Natural killer cell (primary cell): ENCODE results near the gene OR1I1. TPM values are rescaled to one million over a fixed set of nuclear protein-coding genes. Genes with fewer than 3 reads are reported as not detected.

Experiments used
- ATAC-seq, 3 donors: fragments of 150-1000 bp in 2 of 3; fragments of 200-7000 bp in 1 of 3; cut with Tn5 transposase; 1 replicate in 1 of 3; 2 replicates in 2 of 3; pipeline ENCODE4 v1.10.0; 2021; ENCODE audit warnings: mild to moderate bottlenecking in 2 of 3, moderate library complexity in 2 of 3
- DNase-seq, 2 donors: peaks; one replicate each; pipeline versions ENCODE4 v3.0.0 to v3.0.0-alpha.2; 2013 to 2021; ENCODE audit warnings: mixed read lengths in 1 of 2
- H3K27ac ChIP-seq: one replicate; pipeline ENCODE4 v1.5.1; 2013; ENCODE audit warnings: mild to moderate bottlenecking, low read length
- H3K27me3 ChIP-seq: one replicate; pipeline ENCODE4 v1.6.1; 2013; ENCODE audit warnings: low read length; ENCODE audit not compliant: control insufficient read depth, insufficient read depth
- H3K36me3 ChIP-seq: one replicate; pipeline ENCODE4 v1.6.1; 2013; ENCODE audit warnings: low read length; ENCODE audit not compliant: control insufficient read depth, insufficient read depth
- H3K4me1 ChIP-seq: one replicate; pipeline ENCODE4 v1.6.1; 2013; ENCODE audit warnings: low read length; ENCODE audit not compliant: control insufficient read depth, insufficient read depth
- H3K4me3 ChIP-seq: one replicate; pipeline ENCODE4 v1.5.1; 2013; ENCODE audit warnings: low read length
- H3K9me3 ChIP-seq: one replicate; pipeline ENCODE4 v1.6.1; 2013; ENCODE audit warnings: low read length; ENCODE audit not compliant: control insufficient read depth, insufficient read depth
- H3K27ac Mint-ChIP-seq, 2 donors: one replicate each; pipeline ENCODE4 v1.8.0; 2022; ENCODE audit warnings: mild to moderate bottlenecking in 2 of 2, mixed read lengths in 2 of 2, moderate library complexity in 1 of 2
- H3K27me3 Mint-ChIP-seq, 2 donors: one replicate each; pipeline ENCODE4 v1.8.0; 2022; ENCODE audit warnings: low read depth in 2 of 2, mixed read lengths in 2 of 2
- H3K36me3 Mint-ChIP-seq: one replicate; pipeline ENCODE4 v1.8.0; 2022; ENCODE audit warnings: mixed read lengths
- H3K4me1 Mint-ChIP-seq, 2 donors: one replicate each; pipeline ENCODE4 v1.8.0; 2022; ENCODE audit warnings: mixed read lengths in 2 of 2
- H3K4me3 Mint-ChIP-seq: one replicate; pipeline ENCODE4 v1.8.0; 2022; ENCODE audit warnings: mild to moderate bottlenecking, moderate library complexity, mixed read lengths
- H3K9me3 Mint-ChIP-seq, 2 donors: one replicate each; pipeline ENCODE4 v1.8.0; 2022; ENCODE audit warnings: mixed read lengths in 2 of 2
- WGBS: methylation state at CpG from one replicate; pipeline ENCODE4 v1.1.7; 2013; ENCODE audit warnings: missing lambda C conversion rate; ENCODE audit not compliant: insufficient coverage; 5-methylcytosine and 5-hydroxymethylcytosine counted together
- intact Hi-C: fragments of 100-400 bp; cut with micrococcal nuclease; formaldehyde crosslinking; loops from one replicate; pipeline ENCODE4 v1.14.2; 2022
- total RNA-seq, 4 donors: library from RNA; stranded (reverse); fragments of 120-200 nt in 1 of 4; gene quantifications; one replicate each; pipeline versions ENCODE4 v1.2.3 to v1.2.4, GENCODE V29; 2013 to 2022
- TF ChIP-seq, protein P1 (sequence below): fragments of 200-600 bp; IDR thresholded peaks from one replicate; pipeline ENCODE4 v1.8.0; 2022; ENCODE audit warnings: antibody characterized with exemption

Gene OR1I1
- total RNA-seq, 3 donors from 2014 or later (not counting 1 experiment from before 2014, with no cell fraction given) = not detected

DNA sequence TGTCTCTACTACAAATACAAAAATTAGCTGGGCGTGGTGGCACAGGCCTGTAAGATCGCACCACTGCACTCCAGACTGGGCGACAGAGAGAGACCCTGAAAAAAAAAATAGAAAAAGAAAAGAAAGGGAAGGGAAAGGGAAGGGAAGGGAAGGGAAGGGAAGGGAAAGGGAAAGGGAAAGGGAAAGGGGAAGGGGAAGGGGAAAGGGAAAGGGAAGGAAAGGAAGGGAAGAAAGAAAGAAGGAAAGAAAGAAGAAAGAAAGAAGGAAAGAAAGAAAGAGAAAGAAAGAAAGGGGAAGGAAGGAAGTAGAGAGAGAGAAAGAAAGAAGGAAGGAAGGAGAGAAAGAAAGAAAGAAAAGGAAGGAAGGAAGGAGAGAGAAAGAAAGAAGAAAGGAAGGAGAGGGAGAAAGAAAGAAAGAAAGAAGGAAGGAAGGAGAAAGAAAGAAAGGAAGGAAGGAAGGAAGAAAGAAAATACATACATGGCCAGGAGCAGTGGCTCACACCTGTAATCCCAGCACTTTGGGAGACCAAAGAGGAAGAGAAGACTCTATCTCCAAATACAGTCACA, 17.1 kb downstream of the OR1I1 start:
- Histone ChIP-seq H3K4me3 (no peak overlapping the region), H3K4me1 (no peaks in the 10 kb centered on the region), H3K27ac (no peak overlapping the region), H3K27me3 (no peaks in the 10 kb centered on the region), H3K9me3 (peaks cover 10% of the 10 kb centered on the region), H3K36me3 (no peaks in the 10 kb centered on the region)
- Mint-ChIP-seq H3K27ac (no peak overlapping the region), H3K36me3 (peaks cover 10% of the 10 kb centered on the region), H3K4me3 (no peak overlapping the region), H3K9me3 (peaks cover 4 to 5% of the 10 kb centered on the region in 2 donors), H3K4me1 (no peaks in the 10 kb centered on the region), H3K27me3 (peaks cover 7 to 10% of the 10 kb centered on the region in 2 donors)
- ATAC-seq = no peak
- TF ChIP-seq, protein P1, sequence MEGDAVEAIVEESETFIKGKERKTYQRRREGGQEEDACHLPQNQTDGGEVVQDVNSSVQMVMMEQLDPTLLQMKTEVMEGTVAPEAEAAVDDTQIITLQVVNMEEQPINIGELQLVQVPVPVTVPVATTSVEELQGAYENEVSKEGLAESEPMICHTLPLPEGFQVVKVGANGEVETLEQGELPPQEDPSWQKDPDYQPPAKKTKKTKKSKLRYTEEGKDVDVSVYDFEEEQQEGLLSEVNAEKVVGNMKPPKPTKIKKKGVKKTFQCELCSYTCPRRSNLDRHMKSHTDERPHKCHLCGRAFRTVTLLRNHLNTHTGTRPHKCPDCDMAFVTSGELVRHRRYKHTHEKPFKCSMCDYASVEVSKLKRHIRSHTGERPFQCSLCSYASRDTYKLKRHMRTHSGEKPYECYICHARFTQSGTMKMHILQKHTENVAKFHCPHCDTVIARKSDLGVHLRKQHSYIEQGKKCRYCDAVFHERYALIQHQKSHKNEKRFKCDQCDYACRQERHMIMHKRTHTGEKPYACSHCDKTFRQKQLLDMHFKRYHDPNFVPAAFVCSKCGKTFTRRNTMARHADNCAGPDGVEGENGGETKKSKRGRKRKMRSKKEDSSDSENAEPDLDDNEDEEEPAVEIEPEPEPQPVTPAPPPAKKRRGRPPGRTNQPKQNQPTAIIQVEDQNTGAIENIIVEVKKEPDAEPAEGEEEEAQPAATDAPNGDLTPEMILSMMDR = no peak
- 88% methylated on average over 3 of the region's 3 CpGs for WGBS
- intact Hi-C loops = no loop called here
- no peak for DNase-seq

DNA sequence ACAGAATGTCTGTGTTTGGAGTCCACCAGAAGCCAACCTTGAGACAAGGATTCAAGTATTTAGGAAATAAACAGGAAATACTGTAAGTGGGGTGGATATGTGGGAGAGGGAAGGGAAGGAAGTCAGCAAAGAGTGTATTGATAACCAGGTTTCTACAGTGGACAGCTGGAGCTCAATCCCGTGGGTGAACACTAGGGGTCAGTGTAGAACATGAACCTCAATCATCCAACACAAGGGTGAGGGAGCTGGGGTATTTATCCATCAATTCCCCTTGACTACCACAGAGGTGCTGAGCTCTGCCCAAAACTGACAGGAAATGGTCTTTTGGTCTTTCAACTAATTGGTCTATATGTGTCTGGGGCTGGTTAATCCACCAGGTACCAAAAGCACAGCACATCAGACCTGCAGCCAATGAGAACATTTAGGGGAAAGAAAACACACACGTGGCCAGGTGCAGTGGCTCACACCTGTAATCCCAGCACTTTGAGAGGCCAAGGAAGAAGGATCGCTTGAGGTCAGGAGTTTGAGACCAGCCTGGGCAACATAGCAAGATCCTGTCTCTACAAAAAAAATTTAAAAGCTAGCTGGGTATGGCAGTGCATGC, 19.6 kb downstream of the OR1I1 start:
- Histone ChIP-seq H3K9me3 (peaks cover 14% of the 10 kb centered on the region), H3K27ac (no peak overlapping the region), H3K4me1 (no peaks in the 10 kb centered on the region), H3K4me3 (no peak overlapping the region), H3K27me3 (peaks cover 1% of the 10 kb centered on the region), H3K36me3 (no peaks in the 10 kb centered on the region)
- H3K4me1 Mint-ChIP-seq = peaks cover 2% of the 10 kb centered on the region in 2 donors
- H3K27ac Mint-ChIP-seq = no peak overlapping the region
- 64% methylated on average over 3 of the region's 3 CpGs for WGBS
- DNase-seq = peak; percentile 31 to 76
- peaks cover 10% of the 10 kb centered on the region for H3K36me3 Mint-ChIP-seq
- peaks cover 8 to 10% of the 10 kb centered on the region in 2 donors for H3K9me3 Mint-ChIP-seq
- TF ChIP-seq, protein P1 = peak; percentile 66
- peak in 2 of 3 donors; percentile 72 to 81 for ATAC-seq
- peaks cover 20 to 22% of the 10 kb centered on the region in 2 donors for H3K27me3 Mint-ChIP-seq
- intact Hi-C loops = loop anchor here (1.0 kb wide), 1 partner anchor 49 kb away; no protein-coding TSS in a partner anchor
- no peak overlapping the region for H3K4me3 Mint-ChIP-seq

DNA sequence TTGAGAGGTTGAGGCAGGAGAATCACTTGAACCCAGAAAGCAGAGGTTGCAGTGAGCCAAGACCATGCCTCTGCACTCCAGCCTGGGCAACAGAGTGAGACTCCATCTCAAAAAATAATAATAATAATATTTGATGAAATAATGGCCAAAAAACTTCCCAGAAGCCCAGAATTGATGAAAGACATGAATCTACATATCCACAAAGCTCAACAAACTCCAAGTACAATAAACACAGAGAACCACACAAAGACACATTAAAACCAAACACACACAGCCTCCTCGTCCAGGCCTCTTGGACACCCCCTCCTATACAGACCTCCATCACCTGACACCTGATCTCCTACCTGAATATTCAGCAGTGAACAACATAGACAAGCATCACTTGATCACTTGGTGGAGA, 22.0 kb downstream of the OR1I1 start:
- Mint-ChIP-seq H3K27me3 (peaks cover 35 to 37% of the 10 kb centered on the region in 2 donors), H3K27ac (no peak overlapping the region), H3K4me1 (peaks cover 5 to 15% of the 10 kb centered on the region in 2 donors), H3K9me3 (peaks cover 8 to 10% of the 10 kb centered on the region in 2 donors), H3K36me3 (peaks cover 10% of the 10 kb centered on the region), H3K4me3 (no peak overlapping the region)
- H3K4me1 ChIP-seq = peaks cover 13% of the 10 kb centered on the region
- DNase-seq = no peak
- 74% methylated on average over 1 of the region's 1 CpG for WGBS
- intact Hi-C loops = no loop called here
- H3K4me3 ChIP-seq = no peak overlapping the region
- TF ChIP-seq, protein P1 = no peak
- peaks cover 14% of the 10 kb centered on the region for H3K9me3 ChIP-seq
- H3K27ac ChIP-seq = no peak overlapping the region
- ATAC-seq = no peak
- H3K27me3 ChIP-seq = peaks cover 9% of the 10 kb centered on the region
- H3K36me3 ChIP-seq = no peaks in the 10 kb centered on the region
